Kidney epithelial cell (primary cell): Measurements from ENCODE around the gene ZMIZ1. TPM values are rescaled to one million over a fixed set of nuclear protein-coding genes. Genes with fewer than 3 reads are reported as not detected.

ENCODE experiments used
- DNase-seq: peaks from one replicate; pipeline ENCODE4 v3.0.0-alpha.2; 2010; ENCODE audit warnings: low read depth
- H3K27me3 ChIP-seq: 2 replicates; pipeline ENCODE4 v1.6.0; 2011; ENCODE audit warnings: low read length; ENCODE audit not compliant: control insufficient read depth, insufficient read depth
- H3K36me3 ChIP-seq: 2 replicates; pipeline ENCODE4 v1.5.1; 2011; ENCODE audit warnings: low read length; ENCODE audit not compliant: control insufficient read depth, insufficient read depth
- H3K4me3 ChIP-seq: 2 replicates; pipeline ENCODE4 v1.5.1; 2011; ENCODE audit warnings: low read depth, mild to moderate bottlenecking, control low read depth, low read length
- CTCF ChIP-seq: IDR thresholded peaks from 2 replicates; pipeline ENCODE4 v1.5.1; 2011; ENCODE audit warnings: mild to moderate bottlenecking, moderate library complexity, low read length, control low read depth, inconsistent platforms; ENCODE audit not compliant: insufficient read depth, poor library complexity, severe bottlenecking
- total RNA-seq: library from RNA; depleted of rRNA; stranded (reverse); fragments of >200 nt; gene quantifications from 2 replicates; pipeline ENCODE4 v1.2.3, GENCODE V29; 2015

Gene ZMIZ1
- total RNA-seq, 1 donor from 2014 or later: 57.5 TPM

- Histone ChIP-seq H3K36me3 (no peaks in the 10 kb centered on the region), H3K27me3 (no peaks in the 10 kb centered on the region), H3K4me3 (no peak overlapping the region)
- no peak for DNase-seq
- TF ChIP-seq CTCF: no peak
These were observed 163.1 kb downstream of the ZMIZ1 start for GRCh38 chr10:79231908-79232307.

GRCh38 chr10:79232864-79233263, 164.1 kb downstream of the ZMIZ1 start:
- Histone ChIP-seq H3K4me3 (no peak overlapping the region), H3K36me3 (no peaks in the 10 kb centered on the region), H3K27me3 (no peaks in the 10 kb centered on the region)
- DNase-seq: no peak
- no peak for TF ChIP-seq CTCF

GRCh38 chr10:79234391-79235315, 165.9 kb downstream of the ZMIZ1 start:
- no peak for DNase-seq
- H3K4me3 ChIP-seq: no peak overlapping the region
- H3K36me3 ChIP-seq: no peaks in the 10 kb centered on the region
- no peaks in the 10 kb centered on the region for H3K27me3 ChIP-seq
- no peak for TF ChIP-seq CTCF

- no peaks in the 10 kb centered on the region for H3K36me3 ChIP-seq
- DNase-seq: no peak
- no peak for TF ChIP-seq CTCF
These were observed 167.1 kb downstream of the ZMIZ1 start for GRCh38 chr10:79235765-79236432.

GRCh38 chr10:79236433-79236765, 167.6 kb downstream of the ZMIZ1 start:
- Histone ChIP-seq H3K27me3 (no peaks in the 10 kb centered on the region), H3K36me3 (no peaks in the 10 kb centered on the region), H3K4me3 (no peak overlapping the region)
- no peak for DNase-seq
- no peak for TF ChIP-seq CTCF

More at GRCh38 chr10:79235765-79236432, 167.1 kb downstream of the ZMIZ1 start:
- Histone ChIP-seq H3K27me3 (no peaks in the 10 kb centered on the region), H3K4me3 (no peak overlapping the region)
